HG03565 (cell line): ENCODE data around the gene TMPRSS15.

Source experiments
- ATAC-seq: cut with Tn5 transposase; IDR thresholded peaks from one replicate; pipeline ENCODE4 v1.9.1; 2021; ENCODE audit warnings: mild to moderate bottlenecking, moderate library complexity; ENCODE audit not compliant: unreplicated experiment

The TMPRSS15 gene

DNA sequence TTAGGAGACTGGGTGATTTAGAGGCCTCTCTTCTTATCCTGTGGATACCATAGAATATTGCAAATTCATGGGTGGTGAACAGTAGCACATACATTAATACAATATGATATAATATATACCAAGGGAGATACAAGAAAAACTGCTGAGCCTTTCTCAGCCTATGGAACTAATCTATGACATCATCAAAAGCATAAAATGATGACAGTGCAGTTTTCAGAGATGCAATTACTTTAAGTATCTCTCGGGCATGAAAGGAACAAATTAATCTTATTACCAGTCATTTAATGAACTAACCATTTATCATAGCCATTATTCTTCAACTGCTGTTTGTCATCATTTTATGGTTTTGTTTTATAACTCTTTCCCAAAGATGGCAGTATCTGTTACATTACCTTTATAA, 155.4 kb downstream of the TMPRSS15 start:
- no peak for ATAC-seq

DNA sequence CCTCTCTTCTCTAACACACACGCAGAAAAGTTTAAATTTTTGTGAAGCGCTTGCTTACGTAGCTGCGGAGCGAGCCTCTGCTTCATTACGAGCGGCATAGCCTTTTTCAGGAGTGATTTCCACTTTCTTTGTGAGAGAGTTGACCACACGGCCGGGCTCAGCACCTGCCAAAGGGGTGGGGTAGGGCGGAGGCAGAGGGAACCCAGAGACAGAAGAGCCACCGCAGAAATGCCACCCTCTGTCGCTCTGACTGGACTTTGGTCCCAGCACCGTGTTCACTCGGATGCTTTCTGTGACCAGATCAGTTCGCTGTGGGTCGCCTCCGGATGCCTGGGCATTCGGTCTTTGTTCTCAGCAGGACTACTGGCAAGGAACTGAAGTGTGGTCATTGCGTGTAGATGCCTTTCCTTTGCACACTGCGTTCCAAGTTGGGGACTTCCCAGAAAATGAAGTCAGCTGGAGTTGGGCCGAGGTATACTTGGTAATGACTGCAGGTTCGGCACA, 158.1 kb downstream of the TMPRSS15 start:
- ATAC-seq, result no peak

DNA sequence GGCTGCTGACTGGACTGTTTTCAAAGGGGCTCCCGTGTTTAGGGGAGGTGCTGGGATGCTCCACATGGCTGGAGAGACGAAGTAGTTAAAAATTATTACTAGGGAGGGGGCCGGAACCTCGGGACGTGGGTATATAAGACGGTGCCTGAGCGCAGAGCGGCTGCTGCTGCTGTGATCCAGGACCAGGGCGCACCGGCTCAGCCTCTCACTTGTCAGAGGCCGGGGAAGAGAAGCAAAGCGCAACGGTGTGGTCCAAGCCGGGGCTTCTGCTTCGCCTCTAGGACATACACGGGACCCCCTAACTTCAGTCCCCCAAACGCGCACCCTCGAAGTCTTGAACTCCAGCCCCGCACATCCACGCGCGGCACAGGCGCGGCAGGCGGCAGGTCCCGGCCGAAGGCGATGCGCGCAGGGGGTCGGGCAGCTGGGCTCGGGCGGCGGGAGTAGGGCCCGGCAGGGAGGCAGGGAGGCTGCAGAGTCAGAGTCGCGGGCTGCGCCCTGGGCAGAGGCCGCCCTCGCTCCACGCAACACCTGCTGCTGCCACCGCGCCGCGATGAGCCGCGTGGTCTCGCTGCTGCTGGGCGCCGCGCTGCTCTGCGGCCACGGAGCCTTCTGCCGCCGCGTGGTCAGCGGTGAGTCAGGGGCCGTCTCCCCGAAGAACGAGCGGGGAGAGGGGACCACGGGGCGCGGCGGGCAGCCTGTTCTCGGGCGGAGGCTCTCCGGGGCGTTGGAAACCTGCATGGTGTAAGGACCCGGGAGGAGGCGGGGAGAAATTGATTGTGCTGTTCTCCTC, 158.7 kb downstream of the TMPRSS15 start, which contains the start of gene CHODL:
TSS of gene CHODL (plus strand) at position 163 of the 793 bp plus-strand sequence. CDS start at position 554, 391 bp downstream.
- no peak for ATAC-seq

DNA sequence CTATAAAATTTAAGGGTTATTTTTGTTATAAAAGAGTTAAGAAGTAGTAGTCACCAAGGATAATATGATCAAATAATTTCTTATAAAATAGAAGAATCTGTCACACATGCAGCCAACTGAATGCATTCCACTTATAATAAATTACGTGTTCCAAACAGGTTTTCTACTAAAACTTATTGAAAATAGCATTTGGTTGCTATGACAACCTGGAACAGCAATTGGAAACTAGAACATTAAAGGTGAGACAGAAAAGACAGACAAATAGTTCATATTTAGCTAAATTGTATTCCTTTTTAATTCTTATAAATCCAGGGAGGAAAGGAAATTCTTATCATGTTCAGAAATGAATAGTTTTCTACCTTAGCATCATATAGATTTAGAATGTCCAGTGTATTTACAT, 168.0 kb downstream of the TMPRSS15 start:
- ATAC-seq, result no peak

DNA sequence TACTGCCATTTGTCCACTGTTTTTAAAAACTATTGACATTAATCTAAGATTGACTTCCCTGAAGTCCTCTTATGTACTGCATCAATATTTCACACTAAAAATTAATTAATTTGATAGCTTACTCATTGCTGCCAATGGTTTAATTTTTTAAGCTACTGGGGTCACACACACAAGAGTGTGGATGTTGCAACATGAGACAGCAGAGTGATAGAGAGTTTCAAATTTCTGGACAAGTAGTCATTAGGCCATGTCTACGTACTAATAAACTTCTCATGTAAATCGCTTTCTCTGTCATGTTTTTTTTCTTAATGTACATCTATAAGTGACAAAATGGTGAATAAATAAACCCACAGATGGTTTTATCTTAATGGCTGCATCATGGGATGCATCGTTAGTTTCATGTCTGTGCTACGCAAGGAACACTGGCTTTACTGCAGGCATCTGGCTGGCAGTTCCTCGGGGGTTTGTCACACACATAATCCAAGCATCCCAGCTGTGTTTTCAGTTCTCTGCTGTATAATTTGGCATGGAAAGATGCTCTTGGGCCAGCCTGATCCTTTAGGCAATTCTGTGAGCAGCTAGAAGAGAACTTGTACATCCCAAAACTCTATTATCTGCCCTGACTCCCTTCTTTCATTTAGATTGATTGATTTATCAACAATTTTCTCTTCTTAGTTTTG, 175.4 kb downstream of the TMPRSS15 start:
- ATAC-seq, result no peak

DNA sequence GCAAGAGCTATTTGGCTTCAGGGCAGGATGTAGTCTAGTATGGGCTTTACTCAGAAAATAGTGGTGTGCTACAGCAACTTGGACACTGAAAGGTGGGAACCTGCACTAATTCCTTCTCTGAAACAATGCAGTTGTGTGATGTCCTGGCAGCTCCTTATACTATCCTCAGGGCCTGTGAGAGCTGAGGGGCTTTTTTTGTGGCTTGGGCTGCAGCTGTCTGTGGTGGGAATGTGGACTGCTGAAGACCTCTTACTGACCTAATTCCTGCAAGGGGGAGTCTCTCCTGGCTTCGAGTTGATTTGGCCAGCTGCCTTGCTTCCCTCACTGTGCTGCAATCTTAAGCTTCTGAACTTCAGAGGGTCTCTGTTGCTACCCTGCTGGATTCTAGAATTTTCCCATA, 181.2 kb downstream of the TMPRSS15 start:
- no peak for ATAC-seq

DNA sequence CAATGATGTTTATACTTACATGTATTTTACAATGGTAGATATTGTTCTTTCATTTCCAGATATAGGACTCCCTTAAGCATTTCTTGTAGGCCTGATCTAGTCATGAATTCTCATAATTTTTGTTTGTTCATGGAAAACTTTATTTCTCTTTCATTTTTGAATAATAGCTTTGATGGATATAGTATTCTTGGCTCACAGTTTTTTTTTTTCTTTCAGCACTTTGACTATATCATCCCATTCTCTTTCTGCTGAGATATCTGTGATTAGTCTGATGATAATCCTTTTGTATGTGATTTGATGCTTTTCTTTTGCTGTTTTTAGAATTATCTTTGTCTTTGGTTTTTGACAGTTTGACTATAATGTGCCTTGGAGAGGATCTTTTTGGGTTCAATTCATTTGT, 183.1 kb downstream of the TMPRSS15 start:
- no peak for ATAC-seq
